ENCODE results near the gene C1orf53.

C1orf53 gene

GRCh38 chr1:197921235-197922069 lies 19.0 kb downstream of the C1orf53 start:
- DNase-seq (ENCODE audit: low read depth, low spot score), result no peak
- Histone ChIP-seq H3K9me3 (ENCODE audit: control insufficient read depth, insufficient read depth, low read length) (no peaks in the 10 kb centered on the region), H3K27ac (ENCODE audit: low read length) (no peak overlapping the region), H3K4me3 (ENCODE audit: low read length) (peak overlapping the region; percentile 36; the same call in 1 of the 2 replicates), H3K27me3 (ENCODE audit: control insufficient read depth, insufficient read depth, low read length) (peaks cover 61% of the 10 kb centered on the region), H3K4me1 (ENCODE audit: control insufficient read depth, insufficient read depth, low read length) (no peaks in the 10 kb centered on the region), H3K36me3 (ENCODE audit: control insufficient read depth, insufficient read depth, low read length) (no peaks in the 10 kb centered on the region)
- WGBS (ENCODE audit: insufficient coverage, insufficient read length), result no CpG with 5 or more reads among the region's 33 CpGs

- Histone ChIP-seq H3K27me3 (ENCODE audit: control insufficient read depth, insufficient read depth, low read length) (peaks cover 55% of the 10 kb centered on the region), H3K27ac (ENCODE audit: low read length) (no peak overlapping the region), H3K4me3 (ENCODE audit: low read length) (no peak overlapping the region), H3K36me3 (ENCODE audit: control insufficient read depth, insufficient read depth, low read length) (no peaks in the 10 kb centered on the region), H3K4me1 (ENCODE audit: control insufficient read depth, insufficient read depth, low read length) (no peaks in the 10 kb centered on the region), H3K9me3 (ENCODE audit: control insufficient read depth, insufficient read depth, low read length) (no peaks in the 10 kb centered on the region)
- WGBS (ENCODE audit: insufficient coverage, insufficient read length), result no CpG with 5 or more reads among the region's 2 CpGs
- DNase-seq (ENCODE audit: low read depth, low spot score), result no peak
These were observed 19.6 kb downstream of the C1orf53 start for GRCh38 chr1:197922070-197922390.

- no CpG with 5 or more reads among the region's 12 CpGs for WGBS (ENCODE audit: insufficient coverage, insufficient read length)
- H3K36me3 ChIP-seq (ENCODE audit: control insufficient read depth, insufficient read depth, low read length), result no peaks in the 10 kb centered on the region
These were observed 20.6 kb downstream of the C1orf53 start for GRCh38 chr1:197923038-197923437.

GRCh38 chr1:197924516-197925123 lies 22.2 kb downstream of the C1orf53 start:
- H3K4me3 ChIP-seq (ENCODE audit: low read length), result no peak overlapping the region
- H3K36me3 ChIP-seq (ENCODE audit: control insufficient read depth, insufficient read depth, low read length), result no peaks in the 10 kb centered on the region
- no peak overlapping the region for H3K27ac ChIP-seq (ENCODE audit: low read length)
- H3K9me3 ChIP-seq (ENCODE audit: control insufficient read depth, insufficient read depth, low read length), result no peaks in the 10 kb centered on the region
- H3K4me1 ChIP-seq (ENCODE audit: control insufficient read depth, insufficient read depth, low read length), result no peaks in the 10 kb centered on the region
- DNase-seq (ENCODE audit: low read depth, low spot score), result no peak
- H3K27me3 ChIP-seq (ENCODE audit: control insufficient read depth, insufficient read depth, low read length), result peaks cover 30% of the 10 kb centered on the region
- no CpG with 5 or more reads among the region's 4 CpGs for WGBS (ENCODE audit: insufficient coverage, insufficient read length)

More at GRCh38 chr1:197923038-197923437, 20.6 kb downstream of the C1orf53 start:
- no peak overlapping the region for H3K27ac ChIP-seq (ENCODE audit: low read length)
- no peaks in the 10 kb centered on the region for H3K4me1 ChIP-seq (ENCODE audit: control insufficient read depth, insufficient read depth, low read length)
- peaks cover 45% of the 10 kb centered on the region for H3K27me3 ChIP-seq (ENCODE audit: control insufficient read depth, insufficient read depth, low read length)
- no peak for DNase-seq (ENCODE audit: low read depth, low spot score)
- H3K9me3 ChIP-seq (ENCODE audit: control insufficient read depth, insufficient read depth, low read length), result no peaks in the 10 kb centered on the region
- H3K4me3 ChIP-seq (ENCODE audit: low read length), result no peak overlapping the region

GRCh38 chr1:197927908-197928665 lies 25.7 kb downstream of the C1orf53 start:
- Histone ChIP-seq H3K36me3 (ENCODE audit: control insufficient read depth, insufficient read depth, low read length) (no peaks in the 10 kb centered on the region), H3K9me3 (ENCODE audit: control insufficient read depth, insufficient read depth, low read length) (no peaks in the 10 kb centered on the region), H3K4me1 (ENCODE audit: control insufficient read depth, insufficient read depth, low read length) (no peaks in the 10 kb centered on the region), H3K4me3 (ENCODE audit: low read length) (no peak overlapping the region), H3K27me3 (ENCODE audit: control insufficient read depth, insufficient read depth, low read length) (peaks cover 2% of the 10 kb centered on the region; the same call in 1 of the 2 replicates), H3K27ac (ENCODE audit: low read length) (no peak overlapping the region)
- DNase-seq (ENCODE audit: low read depth, low spot score), result no peak
- no CpG with 5 or more reads among the region's 8 CpGs for WGBS (ENCODE audit: insufficient coverage, insufficient read length)

GRCh38 chr1:197928849-197929336 lies 26.5 kb downstream of the C1orf53 start:
- no peaks in the 10 kb centered on the region for H3K27me3 ChIP-seq (ENCODE audit: control insufficient read depth, insufficient read depth, low read length)
- no peaks in the 10 kb centered on the region for H3K4me1 ChIP-seq (ENCODE audit: control insufficient read depth, insufficient read depth, low read length)
- no peak overlapping the region for H3K27ac ChIP-seq (ENCODE audit: low read length)
- no peak for DNase-seq (ENCODE audit: low read depth, low spot score)
- H3K4me3 ChIP-seq (ENCODE audit: low read length), result no peak overlapping the region
- no peaks in the 10 kb centered on the region for H3K9me3 ChIP-seq (ENCODE audit: control insufficient read depth, insufficient read depth, low read length)
- WGBS (ENCODE audit: insufficient coverage, insufficient read length), result no CpG with 5 or more reads among the region's 15 CpGs
- H3K36me3 ChIP-seq (ENCODE audit: control insufficient read depth, insufficient read depth, low read length), result no peaks in the 10 kb centered on the region

- Histone ChIP-seq H3K9me3 (ENCODE audit: control insufficient read depth, insufficient read depth, low read length) (no peaks in the 10 kb centered on the region), H3K4me1 (ENCODE audit: control insufficient read depth, insufficient read depth, low read length) (no peaks in the 10 kb centered on the region), H3K27ac (ENCODE audit: low read length) (no peak overlapping the region), H3K36me3 (ENCODE audit: control insufficient read depth, insufficient read depth, low read length) (no peaks in the 10 kb centered on the region), H3K27me3 (ENCODE audit: control insufficient read depth, insufficient read depth, low read length) (no peaks in the 10 kb centered on the region), H3K4me3 (ENCODE audit: low read length) (no peak overlapping the region)
- WGBS (ENCODE audit: insufficient coverage, insufficient read length), result no CpG with 5 or more reads among the region's 1 CpG
- DNase-seq (ENCODE audit: low read depth, low spot score), result no peak
These were observed 30.6 kb downstream of the C1orf53 start for GRCh38 chr1:197933016-197933415.

GRCh38 chr1:197933647-197934046 lies 31.2 kb downstream of the C1orf53 start:
- H3K27ac ChIP-seq (ENCODE audit: low read length), result no peak overlapping the region
- H3K9me3 ChIP-seq (ENCODE audit: control insufficient read depth, insufficient read depth, low read length), result no peaks in the 10 kb centered on the region
- no peak overlapping the region for H3K4me3 ChIP-seq (ENCODE audit: low read length)
- DNase-seq (ENCODE audit: low read depth, low spot score), result no peak
- H3K27me3 ChIP-seq (ENCODE audit: control insufficient read depth, insufficient read depth, low read length), result no peaks in the 10 kb centered on the region
- H3K36me3 ChIP-seq (ENCODE audit: control insufficient read depth, insufficient read depth, low read length), result no peaks in the 10 kb centered on the region
- WGBS (ENCODE audit: insufficient coverage, insufficient read length), result no CpG with 5 or more reads among the region's 1 CpG
- no peaks in the 10 kb centered on the region for H3K4me1 ChIP-seq (ENCODE audit: control insufficient read depth, insufficient read depth, low read length)

GRCh38 chr1:197937381-197937780 lies 35.0 kb downstream of the C1orf53 start:
- no peak for DNase-seq (ENCODE audit: low read depth, low spot score)
- H3K4me3 ChIP-seq (ENCODE audit: low read length), result no peak overlapping the region
- no peak overlapping the region for H3K27ac ChIP-seq (ENCODE audit: low read length)
- no peaks in the 10 kb centered on the region for H3K9me3 ChIP-seq (ENCODE audit: control insufficient read depth, insufficient read depth, low read length)
- H3K36me3 ChIP-seq (ENCODE audit: control insufficient read depth, insufficient read depth, low read length), result no peaks in the 10 kb centered on the region
- H3K27me3 ChIP-seq (ENCODE audit: control insufficient read depth, insufficient read depth, low read length), result no peaks in the 10 kb centered on the region
- no CpG with 5 or more reads among the region's 2 CpGs for WGBS (ENCODE audit: insufficient coverage, insufficient read length)
- H3K4me1 ChIP-seq (ENCODE audit: control insufficient read depth, insufficient read depth, low read length), result no peaks in the 10 kb centered on the region

GRCh38 chr1:197937892-197938291 lies 35.5 kb downstream of the C1orf53 start:
- Histone ChIP-seq H3K9me3 (ENCODE audit: control insufficient read depth, insufficient read depth, low read length) (no peaks in the 10 kb centered on the region), H3K27ac (ENCODE audit: low read length) (no peak overlapping the region), H3K36me3 (ENCODE audit: control insufficient read depth, insufficient read depth, low read length) (no peaks in the 10 kb centered on the region), H3K4me1 (ENCODE audit: control insufficient read depth, insufficient read depth, low read length) (no peaks in the 10 kb centered on the region), H3K4me3 (ENCODE audit: low read length) (no peak overlapping the region), H3K27me3 (ENCODE audit: control insufficient read depth, insufficient read depth, low read length) (no peaks in the 10 kb centered on the region)
- no CpG with 5 or more reads among the region's 6 CpGs for WGBS (ENCODE audit: insufficient coverage, insufficient read length)
- DNase-seq (ENCODE audit: low read depth, low spot score), result no peak
